Chondrocyte (in vitro differentiated cells): ENCODE results near the gene TTLL11. TPM values are rescaled to one million over a fixed set of nuclear protein-coding genes. Genes with fewer than 3 reads are reported as not detected.

Source experiments
- DNase-seq: peaks from one replicate; pipeline ENCODE4 v3.0.0; 2021; ENCODE audit warnings: mixed read lengths, low spot score
- H3K27ac Mint-ChIP-seq: one replicate; pipeline ENCODE4 v1.8.0; 2021; ENCODE audit warnings: mild to moderate bottlenecking, moderate library complexity, mixed read lengths; ENCODE audit not compliant: unreplicated experiment
- H3K27me3 Mint-ChIP-seq: 2 replicates; pipeline ENCODE4 v1.8.0; 2021; ENCODE audit warnings: low read depth, mixed read lengths
- H3K36me3 Mint-ChIP-seq: 2 replicates; pipeline ENCODE4 v1.8.0; 2021; ENCODE audit warnings: low read depth, mixed read lengths
- H3K4me1 Mint-ChIP-seq: 2 replicates; pipeline ENCODE4 v1.8.0; 2021; ENCODE audit warnings: low read depth, mild to moderate bottlenecking, mixed read lengths
- H3K4me3 Mint-ChIP-seq: one replicate; pipeline ENCODE4 v1.8.0; 2021; ENCODE audit warnings: mild to moderate bottlenecking, moderate library complexity, mixed read lengths; ENCODE audit not compliant: unreplicated experiment
- H3K9me3 Mint-ChIP-seq: 2 replicates; pipeline ENCODE4 v1.8.0; 2021; ENCODE audit warnings: low read depth, mixed read lengths
- CTCF ChIP-seq: fragments of 200-600 bp; sonication (generic); IDR thresholded peaks from 2 replicates; pipeline ENCODE4 v1.5.0; 2021; ENCODE audit warnings: antibody characterized with exemption, mild to moderate bottlenecking, moderate library complexity
- total RNA-seq: library from RNA; stranded (reverse); gene quantifications from 3 replicates; pipeline ENCODE4 v1.2.1, GENCODE V29; 2021

TTLL11 gene
- total RNA-seq, 1 donor from 2014 or later = 9.1 TPM

GRCh38 chr9:121966706-121967105 lies 126.4 kb downstream of the TTLL11 start:
- no peak overlapping the region for H3K27ac Mint-ChIP-seq
- H3K4me1 Mint-ChIP-seq = peaks cover 28% of the 10 kb centered on the region
- peaks cover 5% of the 10 kb centered on the region for H3K36me3 Mint-ChIP-seq
- DNase-seq = no peak
- no peak overlapping the region for H3K4me3 Mint-ChIP-seq
- no peaks in the 10 kb centered on the region for H3K9me3 Mint-ChIP-seq
- no peaks in the 10 kb centered on the region for H3K27me3 Mint-ChIP-seq
- TF ChIP-seq CTCF = no peak

- Mint-ChIP-seq H3K27me3 (no peaks in the 10 kb centered on the region), H3K4me1 (peaks cover 37% of the 10 kb centered on the region), H3K4me3 (peak overlapping the region; percentile 50), H3K9me3 (no peaks in the 10 kb centered on the region), H3K27ac (peak overlapping the region; percentile 72), H3K36me3 (peaks cover 4% of the 10 kb centered on the region)
- DNase-seq = no peak
- TF ChIP-seq CTCF = no peak
Observed at GRCh38 chr9:121963528-121963995, 129.5 kb downstream of the TTLL11 start.

DNA sequence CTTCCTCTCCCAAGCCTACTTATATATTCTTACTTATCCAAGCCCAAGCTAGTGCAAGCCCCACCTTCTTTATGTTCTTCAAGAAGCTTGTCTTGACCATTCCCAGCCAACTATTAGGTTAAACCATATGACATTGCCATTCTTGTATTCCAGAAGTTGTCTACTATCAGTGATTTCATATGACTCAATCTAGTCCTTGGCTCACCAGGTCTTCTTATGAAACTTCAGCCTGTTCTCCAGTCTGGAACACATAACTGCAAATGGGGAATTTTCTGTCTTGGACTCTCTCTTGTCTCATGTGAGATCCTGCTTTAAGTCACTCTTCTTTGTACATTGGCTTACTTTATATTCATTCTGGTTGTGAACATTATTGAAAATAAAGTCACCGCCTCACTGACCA lies 130.7 kb downstream of the TTLL11 start:
- Mint-ChIP-seq H3K4me1 (peaks cover 37% of the 10 kb centered on the region), H3K27me3 (no peaks in the 10 kb centered on the region), H3K27ac (peak overlapping the region; percentile 13), H3K4me3 (no peak overlapping the region), H3K36me3 (peaks cover 4% of the 10 kb centered on the region), H3K9me3 (no peaks in the 10 kb centered on the region)
- no peak for TF ChIP-seq CTCF
- DNase-seq = no peak

DNA sequence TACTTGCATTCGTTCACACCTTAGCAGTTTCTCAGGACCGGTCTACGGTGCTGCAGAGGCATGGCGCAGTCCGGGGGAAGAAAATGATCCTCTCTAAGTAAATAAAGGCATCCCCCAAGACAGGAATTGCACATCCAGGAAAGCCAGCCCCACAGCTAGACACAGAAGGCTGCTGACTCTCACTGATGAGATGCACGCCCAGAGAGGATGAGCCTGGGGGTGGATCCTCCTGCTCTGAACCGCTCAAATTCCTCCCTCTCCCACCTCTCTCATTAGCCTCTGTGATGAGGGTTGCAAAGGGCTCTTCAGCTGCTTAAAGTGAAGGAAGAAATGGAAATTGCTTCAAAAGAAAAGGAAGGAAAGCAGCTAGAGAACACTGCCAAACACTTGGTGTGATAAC lies 132.4 kb downstream of the TTLL11 start:
- TF ChIP-seq CTCF = no peak
- Mint-ChIP-seq H3K36me3 (peaks cover 2% of the 10 kb centered on the region), H3K4me1 (peaks cover 37% of the 10 kb centered on the region), H3K27ac (no peak overlapping the region), H3K9me3 (no peaks in the 10 kb centered on the region), H3K27me3 (no peaks in the 10 kb centered on the region), H3K4me3 (no peak overlapping the region)
- DNase-seq = no peak

GRCh38 chr9:121958530-121958929 lies 134.6 kb downstream of the TTLL11 start:
- H3K4me3 Mint-ChIP-seq = no peak overlapping the region
- H3K4me1 Mint-ChIP-seq = peaks cover 27% of the 10 kb centered on the region
- DNase-seq = no peak
- peaks cover 2% of the 10 kb centered on the region for H3K36me3 Mint-ChIP-seq
- TF ChIP-seq CTCF = no peak
- H3K9me3 Mint-ChIP-seq = no peaks in the 10 kb centered on the region
- no peaks in the 10 kb centered on the region for H3K27me3 Mint-ChIP-seq
- no peak overlapping the region for H3K27ac Mint-ChIP-seq
